ENCODE results near the gene SYNE1.
"Not testable (repeated sequence)": the region's sequence is repeated elsewhere in the genome, so short reads cannot be mapped to it uniquely, and the experiment has no call there.

SYNE1 gene

DNA sequence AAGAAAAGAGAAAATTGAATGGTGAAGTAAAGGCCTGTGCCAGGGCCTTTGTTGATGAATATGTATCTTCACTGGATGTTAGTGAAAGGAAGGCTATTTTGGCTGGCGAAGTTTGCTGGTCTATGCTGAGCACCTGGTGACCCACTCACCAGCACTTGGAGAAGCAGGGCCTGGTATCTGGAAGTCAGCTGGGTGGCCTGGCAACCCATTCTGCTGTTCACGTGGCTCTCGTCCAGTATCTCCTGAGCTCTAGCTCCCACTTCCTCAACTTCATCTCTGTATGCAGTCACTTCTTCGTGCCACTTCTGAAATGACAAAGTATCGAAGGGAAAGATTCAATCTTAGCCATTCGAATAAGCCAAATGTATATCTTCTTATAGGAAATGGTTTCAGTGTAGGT, 283.7 kb downstream of the SYNE1 start:
- no peak for DNase-seq

- no peak for DNase-seq
These were observed 285.4 kb downstream of the SYNE1 start for GRCh38 chr6:152351742-152352141.

- DNase-seq, result no peak
These were observed 286.1 kb downstream of the SYNE1 start for GRCh38 chr6:152351110-152351509.

DNA sequence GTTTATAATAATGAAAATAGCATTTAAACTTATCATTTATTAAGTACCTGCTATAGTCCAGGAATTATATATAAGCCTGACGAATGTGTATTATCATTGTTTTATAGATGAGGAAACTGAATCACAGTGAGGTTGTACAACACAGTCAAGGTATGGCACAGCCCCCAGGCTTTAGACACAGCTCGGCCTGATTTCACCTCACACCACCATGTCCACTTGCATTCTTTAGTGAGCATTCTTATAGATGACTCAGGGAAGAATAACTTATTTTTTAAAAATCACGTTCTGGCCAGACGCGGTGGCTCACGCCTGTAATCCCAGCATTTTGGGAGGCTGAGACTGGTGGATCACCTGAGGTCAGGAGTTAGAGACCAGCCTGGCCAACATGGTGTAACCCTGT, 289.0 kb downstream of the SYNE1 start:
- DNase-seq, result no peak

DNA sequence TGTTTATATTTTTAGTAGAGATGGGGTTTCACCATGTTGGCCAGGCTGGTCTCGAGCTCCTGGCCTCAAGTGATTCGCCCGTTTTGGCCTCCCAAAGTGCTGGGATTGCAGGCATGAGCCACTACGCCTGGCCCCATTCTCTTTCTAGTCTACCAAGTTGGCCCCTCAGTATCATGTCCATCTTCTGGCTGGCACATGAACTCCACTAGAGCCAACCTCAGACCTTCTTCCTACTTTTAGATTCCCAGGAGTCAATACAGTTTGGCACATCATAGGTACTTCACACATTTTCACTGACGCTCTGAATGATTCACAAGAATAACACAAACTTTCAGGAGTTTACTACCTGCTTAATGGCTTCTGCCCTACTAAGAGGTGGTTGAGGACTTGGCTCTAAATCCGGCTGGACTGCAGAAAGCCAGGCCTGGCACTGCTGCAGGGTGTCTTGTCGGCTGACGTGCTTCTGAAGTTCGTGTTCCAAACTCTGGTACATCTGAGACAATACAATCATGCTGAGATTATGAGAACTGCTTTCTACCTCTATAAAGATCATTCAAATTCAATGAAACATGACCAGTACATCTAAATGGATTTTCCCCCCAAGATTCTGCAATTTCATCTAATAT, 293.3 kb downstream of the SYNE1 start:
- no peak for DNase-seq

- DNase-seq, result no peak
These were observed 295.6 kb downstream of the SYNE1 start for GRCh38 chr6:152341596-152341995.

GRCh38 chr6:152338335-152339125, 298.6 kb downstream of the SYNE1 start:
- DNase-seq, result no peak

DNA sequence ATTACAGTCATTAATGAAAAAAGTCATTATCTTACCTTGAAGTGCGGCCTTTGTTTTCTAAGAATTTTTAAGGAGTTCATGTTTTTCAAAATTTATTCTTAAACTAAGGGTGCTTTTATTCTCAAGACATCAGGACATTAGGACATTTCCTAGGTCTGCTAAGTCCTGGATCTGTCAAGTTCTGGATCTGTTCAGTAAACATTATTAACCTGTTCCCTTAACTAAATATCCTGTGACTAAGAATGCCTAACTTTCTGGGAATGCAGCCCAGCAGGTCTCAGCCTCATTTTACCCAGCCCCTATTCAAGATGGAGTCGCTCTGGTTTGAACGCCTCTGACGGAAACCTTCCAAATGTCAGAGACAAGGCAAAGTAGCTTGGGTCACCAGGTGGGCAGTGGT, 302.6 kb downstream of the SYNE1 start:
- DNase-seq, result no peak

GRCh38 chr6:152330961-152331360, 306.2 kb downstream of the SYNE1 start:
- DNase-seq, result no peak

GRCh38 chr6:152329638-152330448, 307.3 kb downstream of the SYNE1 start:
- DNase-seq, result no peak

GRCh38 chr6:152328200-152328599, 309.0 kb downstream of the SYNE1 start:
- DNase-seq, result not testable (repeated sequence)

- DNase-seq, result no peak
These were observed 313.8 kb downstream of the SYNE1 start for GRCh38 chr6:152323376-152323775.

GRCh38 chr6:152318278-152318677, 318.9 kb downstream of the SYNE1 start:
- DNase-seq, result no peak

DNA sequence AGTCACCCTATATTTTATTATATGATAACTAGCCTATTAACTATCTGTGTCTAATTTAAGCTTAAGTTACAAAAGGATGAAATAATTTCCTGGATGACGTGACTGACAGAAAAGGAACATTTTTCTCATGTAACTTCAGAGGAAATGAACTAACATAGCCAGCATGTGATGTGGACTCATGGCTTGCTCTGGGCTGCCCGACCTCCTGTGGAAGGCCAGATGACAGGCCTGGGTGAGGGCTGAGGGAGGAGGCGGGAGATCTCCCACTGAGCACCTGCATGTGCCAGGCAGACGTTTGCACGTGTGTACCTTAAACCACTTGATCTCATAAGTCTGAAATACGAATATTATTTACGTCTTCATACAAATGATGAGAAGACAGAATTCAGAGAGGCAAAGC, 321.1 kb downstream of the SYNE1 start:
- DNase-seq, result no peak

GRCh38 chr6:152314483-152314832, 322.7 kb downstream of the SYNE1 start:
- DNase-seq, result no peak

DNA sequence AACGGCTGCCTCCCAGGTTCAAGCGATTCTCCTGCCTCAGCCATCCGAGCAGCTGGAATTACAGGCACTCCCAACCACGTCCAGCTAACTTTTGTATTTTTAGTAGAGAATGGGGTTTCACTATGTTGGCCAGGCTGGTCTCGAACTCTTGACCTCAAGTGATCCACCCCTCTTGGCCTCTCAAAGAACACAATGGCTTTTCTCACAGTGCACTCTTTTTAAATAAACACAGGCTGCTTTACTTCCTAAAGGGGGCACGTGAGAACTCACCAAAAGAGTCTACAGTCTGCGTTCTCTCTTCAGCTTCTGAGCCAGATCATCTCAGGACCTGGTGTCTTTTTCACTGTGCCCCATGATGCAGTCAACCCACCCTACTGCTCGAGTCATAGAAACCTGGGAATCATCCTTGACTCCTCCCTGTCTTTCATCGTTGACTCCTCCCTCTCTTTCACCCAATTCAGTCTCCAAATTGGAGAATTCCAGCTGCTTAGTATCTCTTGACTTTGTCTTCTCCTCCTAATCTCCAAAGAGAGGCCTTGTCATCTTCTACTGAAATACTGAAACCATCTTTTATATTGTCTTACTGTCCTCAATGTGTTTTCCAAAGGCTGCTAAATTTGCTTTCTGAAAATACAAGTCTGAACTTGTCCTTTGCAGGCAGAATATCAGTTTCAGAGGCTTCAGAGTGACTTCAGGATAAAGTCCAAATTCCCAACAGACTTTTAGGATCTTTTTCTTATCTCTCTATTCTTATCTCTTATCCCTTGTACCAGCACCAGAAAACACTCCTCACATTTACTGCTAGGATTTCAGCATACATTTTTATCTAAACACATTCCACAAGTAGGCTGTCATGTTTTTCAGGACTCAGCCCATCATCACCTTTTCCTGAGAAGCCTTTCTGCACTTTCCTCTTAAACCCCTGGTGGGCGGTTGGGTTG, 323.4 kb downstream of the SYNE1 start:
- no peak for DNase-seq

DNA sequence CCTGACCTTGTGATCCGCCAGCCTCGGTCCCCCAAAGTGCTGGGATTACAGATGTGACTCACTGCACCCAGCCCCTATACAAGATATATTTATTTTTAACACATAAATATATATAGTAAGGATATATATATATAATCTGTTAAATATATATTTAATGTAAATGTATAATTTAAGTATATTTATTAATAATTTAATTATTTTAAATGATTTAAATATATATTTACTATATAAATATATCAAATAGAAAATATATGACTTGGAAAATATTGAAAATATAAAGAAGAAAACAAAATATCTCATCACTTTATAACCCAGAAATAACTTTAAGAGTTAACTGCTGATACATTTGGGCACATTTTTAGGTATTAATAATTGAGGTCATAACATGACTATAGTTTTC, 324.7 kb downstream of the SYNE1 start:
- no peak for DNase-seq

- no peak for DNase-seq
These were observed 326.7 kb downstream of the SYNE1 start for GRCh38 chr6:152310371-152310954.

DNA sequence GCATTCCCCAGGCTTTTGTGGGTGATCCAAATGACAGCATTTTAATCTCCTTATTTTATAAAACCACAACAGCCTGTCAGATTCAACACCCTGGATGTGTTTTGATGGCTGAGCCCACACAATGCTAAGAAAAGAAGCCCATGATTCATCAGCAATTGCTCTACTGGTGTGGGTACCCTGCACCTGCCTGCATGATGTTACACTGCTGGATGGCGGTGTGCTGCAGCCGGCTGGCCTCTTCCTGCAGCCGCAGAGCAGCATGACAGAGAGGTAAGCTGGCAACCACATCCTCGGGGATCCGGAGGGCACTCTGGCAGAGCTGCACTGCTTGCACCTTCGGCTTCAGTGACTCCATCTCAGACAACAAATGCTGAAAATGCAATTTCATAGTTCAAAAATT, 327.5 kb downstream of the SYNE1 start:
- no peak for DNase-seq

DNA sequence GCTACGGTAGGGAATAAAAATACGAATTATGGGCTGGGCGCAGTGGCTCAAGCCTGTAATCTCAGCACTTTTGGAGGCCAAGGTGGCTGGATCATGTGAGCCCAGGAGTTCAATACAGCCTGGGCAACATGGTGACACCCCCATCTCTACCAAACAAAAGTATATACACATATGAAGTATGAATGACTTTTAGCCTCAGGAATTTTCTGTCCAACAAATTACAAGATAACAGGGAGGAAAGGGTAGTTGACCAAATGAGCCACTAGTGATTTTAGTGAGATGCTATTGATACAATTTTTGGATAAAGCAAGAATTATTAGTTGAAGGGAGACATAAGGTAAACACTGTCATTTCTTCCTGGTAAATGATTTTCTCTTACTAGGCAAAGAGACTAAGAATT, 328.2 kb downstream of the SYNE1 start:
- DNase-seq, result no peak

GRCh38 chr6:152308306-152308705, 328.9 kb downstream of the SYNE1 start:
- no peak for DNase-seq

- DNase-seq, result no peak
These were observed 331.5 kb downstream of the SYNE1 start for GRCh38 chr6:152305672-152306071.

Data from NCI-H510A (cell line).